Gastroesophageal sphincter (tissue), 4 donors: ENCODE measurements around the gene OSCP1. TPM values are rescaled to one million over a fixed set of nuclear protein-coding genes. Genes with fewer than 3 reads are reported as not detected.

Experiments used
- ATAC-seq: fragments of 150-250 bp; one replicate; pipeline ENCODE4 v1.9.1; 2016; ENCODE audit warnings: mild to moderate bottlenecking, moderate library complexity
- H3K27ac ChIP-seq, 4 donors: fragments of 200-600 bp; sonication (generic) in 3 of 4; 1 replicate in 3 of 4; 2 replicates in 1 of 4; pipeline ENCODE4 v1.5.1; 2016 to 2019
- H3K27me3 ChIP-seq: fragments of 200-600 bp; sonication (generic); one replicate; pipeline ENCODE4 v1.5.1; 2019
- H3K36me3 ChIP-seq, 2 donors: fragments of 200-600 bp; sonication (generic); one replicate each; pipeline ENCODE4 v1.5.1; 2019; ENCODE audit warnings: control low read depth in 1 of 2
- H3K4me1 ChIP-seq, 3 donors: fragments of 200-600 bp; sonication (generic); 1 replicate in 2 of 3; 2 replicates in 1 of 3; pipeline ENCODE4 v1.5.1; 2016 to 2019; ENCODE audit warnings: control low read depth in 2 of 3
- H3K4me3 ChIP-seq, 2 donors: fragments of 200-600 bp; sonication (generic); one replicate each; pipeline ENCODE4 v1.5.1; 2019; ENCODE audit warnings: mild to moderate bottlenecking in 1 of 2, moderate library complexity in 1 of 2
- H3K9me3 ChIP-seq, 3 donors: fragments of 200-600 bp; sonication (generic); one replicate each; pipeline ENCODE4 v1.5.1; 2017 to 2019; ENCODE audit warnings: control low read depth in 2 of 3
- CTCF ChIP-seq, 4 experiments: fragments of 200-600 bp in 2 of 4; fragments of 450-650 bp in 2 of 4; sonication (generic) in 1 of 4; IDR thresholded peaks; one replicate each; pipeline ENCODE4 v1.5.1; 2017 to 2019; ENCODE audit warnings: antibody characterized with exemption in 4 of 4, mild to moderate bottlenecking in 2 of 4, moderate library complexity in 2 of 4
- EP300 ChIP-seq: sonication (generic); formaldehyde crosslinking; IDR thresholded peaks from one replicate; pipeline ENCODE4 v1.6.1; 2017; ENCODE audit warnings: antibody characterized with exemption, mild to moderate bottlenecking
- POLR2A ChIP-seq, 2 donors: fragments of 450-650 bp; IDR thresholded peaks; one replicate each; pipeline ENCODE4 v1.6.1; 2017; ENCODE audit warnings: antibody characterized with exemption in 2 of 2, mild to moderate bottlenecking in 2 of 2, moderate library complexity in 1 of 2
- POLR2AphosphoS5 ChIP-seq: sonication (generic); formaldehyde crosslinking; IDR thresholded peaks from one replicate; pipeline ENCODE4 v1.6.1; 2017; ENCODE audit warnings: antibody characterized with exemption
- WGBS, 2 donors: methylation state at CpG; one replicate each; pipeline ENCODE4 v1.1.5; 2018; ENCODE audit warnings: low coverage in 1 of 2; 5-methylcytosine and 5-hydroxymethylcytosine counted together
- total RNA-seq, 4 donors: library from RNA; depleted of rRNA; stranded (reverse); fragments of >200 nt; gene quantifications; one replicate each; pipeline ENCODE4 v1.1.0, GENCODE V29; 2016

The OSCP1 gene
- total RNA-seq, 4 donors from 2014 or later: 6.5 to 13.9 (median 10.0) TPM

- H3K36me3 ChIP-seq: no peaks in the 10 kb centered on the region
- TF ChIP-seq CTCF (IDR thresholded peaks at IDR 0.05) (no peak), EP300 (no peak), POLR2AphosphoS5 (no peak)
- H3K27me3 ChIP-seq: no peaks in the 10 kb centered on the region
- ATAC-seq: no peak
- H3K9me3 ChIP-seq: no peaks in the 10 kb centered on the region
- WGBS, 2 donors: 83 to 85% methylated on average over 2 to 6 of the region's 6 CpGs
- no peak overlapping the region for H3K4me3 ChIP-seq
- H3K27ac ChIP-seq: no peak overlapping the region
- H3K4me1 ChIP-seq: no peaks in the 10 kb centered on the region
Observed at GRCh38 chr1:36472656-36473055, 22.4 kb upstream of the OSCP1 start.

DNA sequence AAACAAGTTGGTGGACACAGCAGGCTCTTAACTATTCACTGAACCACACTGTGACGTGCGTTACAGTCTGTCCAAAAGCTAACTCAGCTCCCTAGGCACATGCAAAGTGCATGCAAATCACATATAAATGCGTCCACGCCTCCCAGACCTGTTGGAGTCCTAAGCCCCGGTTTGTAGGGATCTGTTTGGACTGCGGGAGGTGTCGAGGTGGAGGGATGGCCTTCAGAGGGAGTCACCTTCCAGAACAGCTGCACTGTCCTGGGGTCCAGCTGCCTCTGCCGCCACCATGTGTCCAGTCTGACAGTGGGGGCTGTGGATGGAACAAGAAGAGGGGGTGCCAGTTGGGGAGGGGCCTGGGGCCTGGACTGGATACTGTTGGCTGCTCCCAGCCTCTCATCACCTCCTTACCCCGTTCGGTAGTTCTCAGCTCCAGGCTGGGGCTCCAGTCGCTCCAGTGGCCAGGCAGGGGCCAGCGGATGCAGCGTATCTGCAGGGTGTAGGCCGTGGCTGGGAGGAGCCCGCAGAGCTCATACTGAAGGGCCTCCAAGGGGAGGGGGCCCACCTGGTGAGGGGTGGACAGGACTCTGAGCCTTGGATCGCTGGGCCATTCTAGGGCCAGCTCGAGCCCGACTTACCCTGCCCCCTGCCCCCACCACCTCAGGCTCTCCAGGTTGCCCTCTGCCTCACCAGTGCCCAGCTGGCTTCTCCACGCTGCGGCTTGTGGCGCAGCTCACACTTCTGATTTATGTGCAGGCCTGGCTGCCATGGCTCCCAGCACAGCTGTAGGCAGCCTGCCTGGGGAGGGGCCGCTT is 21.8 kb upstream of the OSCP1 start:
- Histone ChIP-seq H3K9me3 (no peaks in the 10 kb centered on the region), H3K36me3 (no peaks in the 10 kb centered on the region), H3K27ac (no peak overlapping the region), H3K27me3 (no peaks in the 10 kb centered on the region), H3K4me3 (no peak overlapping the region), H3K4me1 (no peaks in the 10 kb centered on the region)
- no peak for ATAC-seq
- TF ChIP-seq CTCF (IDR thresholded peaks at IDR 0.05) (no peak), POLR2AphosphoS5 (no peak), EP300 (no peak), POLR2A (IDR thresholded peaks at IDR 0.05) (no peak)
- WGBS, 2 donors: 58% methylated on average over 4 of the region's 22 CpGs; no CpG with 5 or more reads in 1 of the 2 donors

GRCh38 chr1:36469163-36469562 is 18.9 kb upstream of the OSCP1 start:
- TF ChIP-seq EP300: no peak
- 66 to 79% methylated on average over 2 of the region's 2 CpGs for WGBS, 2 donors
- H3K36me3 ChIP-seq: no peaks in the 10 kb centered on the region
- ATAC-seq: no peak
- H3K9me3 ChIP-seq: no peaks in the 10 kb centered on the region
- no peak overlapping the region for H3K27ac ChIP-seq
- H3K4me1 ChIP-seq: peaks cover 0 to 9% (median 0%) of the 10 kb centered on the region in 3 donors
- H3K27me3 ChIP-seq: no peaks in the 10 kb centered on the region
- no peak overlapping the region for H3K4me3 ChIP-seq

DNA sequence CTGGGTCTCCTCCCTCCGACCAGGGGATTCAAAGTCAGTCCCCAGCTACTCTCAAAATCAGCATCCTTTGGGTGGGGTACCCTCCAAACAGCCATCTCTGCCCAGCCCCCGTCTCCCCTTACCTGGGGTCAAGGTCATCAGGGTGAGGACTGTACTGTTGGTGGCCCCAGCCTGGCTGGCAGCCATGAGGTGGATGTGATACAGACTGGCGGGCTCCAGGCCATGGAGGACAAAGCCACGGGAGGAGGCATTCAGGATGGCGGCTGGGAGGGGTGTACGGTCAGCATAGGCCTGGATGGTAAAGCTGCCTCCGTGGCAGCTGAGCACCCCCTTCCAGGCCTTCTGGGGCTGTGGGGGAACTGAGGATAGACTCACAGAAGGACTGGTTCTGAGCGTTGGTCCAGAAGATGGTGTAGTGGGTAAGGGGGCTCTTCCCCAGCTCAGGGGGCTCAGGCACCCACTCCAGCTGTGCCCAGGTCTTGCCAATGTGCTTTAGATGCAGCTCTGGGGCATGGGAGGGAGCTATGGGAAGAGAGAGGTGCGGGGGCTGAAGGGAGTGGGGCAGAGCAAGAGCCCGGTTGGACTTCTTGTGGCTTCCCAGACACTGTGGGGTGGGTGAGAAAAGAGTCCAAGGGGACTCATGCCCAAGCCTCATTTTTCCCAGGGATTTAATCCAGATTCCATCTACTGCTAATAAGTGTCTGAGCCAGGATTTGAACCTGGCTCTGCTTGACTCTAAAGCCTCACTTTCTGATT is 17.6 kb upstream of the OSCP1 start:
- H3K27me3 ChIP-seq: no peaks in the 10 kb centered on the region
- H3K27ac ChIP-seq: no peak overlapping the region
- H3K36me3 ChIP-seq: no peaks in the 10 kb centered on the region
- no peaks in the 10 kb centered on the region for H3K9me3 ChIP-seq
- peaks cover 4 to 18% (median 7%) of the 10 kb centered on the region in 3 donors for H3K4me1 ChIP-seq
- no peak overlapping the region for H3K4me3 ChIP-seq
- 81 to 83% methylated on average over 1 to 8 of the region's 10 CpGs for WGBS, 2 donors
- no peak for TF ChIP-seq POLR2A (IDR thresholded peaks at IDR 0.05)
- no peak for ATAC-seq

DNA sequence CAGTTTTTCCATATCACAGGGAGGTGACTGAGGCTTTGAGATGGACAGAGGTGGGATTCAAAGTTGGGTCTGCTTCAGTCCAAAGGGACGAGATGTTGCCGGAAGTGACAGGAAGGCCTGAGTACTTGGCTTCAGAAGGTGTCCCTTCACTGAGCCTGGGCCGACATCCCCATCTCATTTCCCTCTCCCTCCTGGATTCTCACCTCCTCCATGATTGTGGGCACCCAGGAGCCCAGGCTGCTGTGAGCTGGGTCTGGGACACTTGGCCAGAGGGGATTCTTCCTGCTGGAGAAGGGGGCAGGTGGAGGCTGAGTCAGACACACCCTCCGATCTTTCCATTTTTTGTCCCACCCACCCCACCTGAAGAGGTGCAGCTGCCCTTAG is 16.8 kb upstream of the OSCP1 start:
- Histone ChIP-seq H3K4me3 (no peak overlapping the region), H3K36me3 (peaks cover 0 to 4% of the 10 kb centered on the region in 2 donors), H3K4me1 (peaks cover 4 to 27% (median 13%) of the 10 kb centered on the region in 3 donors), H3K27me3 (no peaks in the 10 kb centered on the region), H3K27ac (no peak overlapping the region), H3K9me3 (no peaks in the 10 kb centered on the region)
- TF ChIP-seq POLR2A (IDR thresholded peaks at IDR 0.05) (no peak), EP300 (no peak)
- 92 to 100% methylated on average over 1 to 2 of the region's 4 CpGs for WGBS, 2 donors
- ATAC-seq: no peak

GRCh38 chr1:36466370-36467026 is 16.2 kb upstream of the OSCP1 start:
- H3K9me3 ChIP-seq: no peaks in the 10 kb centered on the region
- no peak overlapping the region for H3K27ac ChIP-seq
- no peaks in the 10 kb centered on the region for H3K27me3 ChIP-seq
- peaks cover 4 to 31% (median 13%) of the 10 kb centered on the region in 3 donors for H3K4me1 ChIP-seq
- WGBS, 2 donors: 88 to 100% methylated on average over 1 to 2 of the region's 12 CpGs
- H3K4me3 ChIP-seq: no peak overlapping the region
- TF ChIP-seq CTCF (IDR thresholded peaks at IDR 0.05) (no peak), POLR2A (IDR thresholded peaks at IDR 0.05) (no peak), POLR2AphosphoS5 (no peak), EP300 (no peak)
- ATAC-seq: no peak
- peaks cover 0 to 10% of the 10 kb centered on the region in 2 donors for H3K36me3 ChIP-seq
